ENCODE measurements around the gene DTNBP1.

DNA sequence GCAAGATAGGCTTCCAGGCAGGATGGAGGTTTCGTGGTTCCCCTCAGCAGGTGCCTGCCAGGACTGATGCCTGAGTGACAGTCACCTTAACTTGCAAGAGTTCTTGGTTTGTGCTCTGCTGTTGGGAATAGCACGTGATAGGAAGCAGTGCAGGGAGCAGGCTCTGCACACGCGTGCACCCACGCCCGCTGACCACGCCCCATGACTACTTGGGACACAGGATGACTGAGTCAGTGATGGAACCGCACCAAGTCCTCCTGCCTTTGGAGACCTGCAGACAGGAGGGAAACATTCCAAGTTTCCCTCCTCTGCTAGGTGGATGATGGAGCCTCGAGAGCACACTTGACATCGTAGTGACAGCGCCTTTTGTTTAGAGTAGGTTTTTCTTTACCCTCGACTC lies 164.2 kb downstream of the DTNBP1 start:
- TF ChIP-seq TCF7L2 (IDR thresholded peaks at IDR 0.05; ENCODE audit: borderline replicate concordance, low read depth, low read length), result no peak
- no peak for TF ChIP-seq SETDB1 (IDR thresholded peaks at IDR 0.05; ENCODE audit: insufficient read length, low read length)
- no peak for TF ChIP-seq SP2 (tag by site-specific recombination; IDR thresholded peaks at IDR 0.05)
- TF ChIP-seq CTCF (tag by site-specific recombination; IDR thresholded peaks at IDR 0.05), result no peak
- TF ChIP-seq ZSCAN5A (tag by site-specific recombination; IDR thresholded peaks at IDR 0.05), result no peak
- TF ChIP-seq MZF1 (tag by site-specific recombination; IDR thresholded peaks at IDR 0.05; ENCODE audit: borderline replicate concordance), result no peak
- no peak for TF ChIP-seq ZNF660 (tag by site-specific recombination; IDR thresholded peaks at IDR 0.05)
- TF ChIP-seq, protein P1, sequence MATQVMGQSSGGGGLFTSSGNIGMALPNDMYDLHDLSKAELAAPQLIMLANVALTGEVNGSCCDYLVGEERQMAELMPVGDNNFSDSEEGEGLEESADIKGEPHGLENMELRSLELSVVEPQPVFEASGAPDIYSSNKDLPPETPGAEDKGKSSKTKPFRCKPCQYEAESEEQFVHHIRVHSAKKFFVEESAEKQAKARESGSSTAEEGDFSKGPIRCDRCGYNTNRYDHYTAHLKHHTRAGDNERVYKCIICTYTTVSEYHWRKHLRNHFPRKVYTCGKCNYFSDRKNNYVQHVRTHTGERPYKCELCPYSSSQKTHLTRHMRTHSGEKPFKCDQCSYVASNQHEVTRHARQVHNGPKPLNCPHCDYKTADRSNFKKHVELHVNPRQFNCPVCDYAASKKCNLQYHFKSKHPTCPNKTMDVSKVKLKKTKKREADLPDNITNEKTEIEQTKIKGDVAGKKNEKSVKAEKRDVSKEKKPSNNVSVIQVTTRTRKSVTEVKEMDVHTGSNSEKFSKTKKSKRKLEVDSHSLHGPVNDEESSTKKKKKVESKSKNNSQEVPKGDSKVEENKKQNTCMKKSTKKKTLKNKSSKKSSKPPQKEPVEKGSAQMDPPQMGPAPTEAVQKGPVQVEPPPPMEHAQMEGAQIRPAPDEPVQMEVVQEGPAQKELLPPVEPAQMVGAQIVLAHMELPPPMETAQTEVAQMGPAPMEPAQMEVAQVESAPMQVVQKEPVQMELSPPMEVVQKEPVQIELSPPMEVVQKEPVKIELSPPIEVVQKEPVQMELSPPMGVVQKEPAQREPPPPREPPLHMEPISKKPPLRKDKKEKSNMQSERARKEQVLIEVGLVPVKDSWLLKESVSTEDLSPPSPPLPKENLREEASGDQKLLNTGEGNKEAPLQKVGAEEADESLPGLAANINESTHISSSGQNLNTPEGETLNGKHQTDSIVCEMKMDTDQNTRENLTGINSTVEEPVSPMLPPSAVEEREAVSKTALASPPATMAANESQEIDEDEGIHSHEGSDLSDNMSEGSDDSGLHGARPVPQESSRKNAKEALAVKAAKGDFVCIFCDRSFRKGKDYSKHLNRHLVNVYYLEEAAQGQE (tag by site-specific recombination; IDR thresholded peaks at IDR 0.05), result no peak
- no peak for TF ChIP-seq GLIS1 (tag by site-specific recombination; IDR thresholded peaks at IDR 0.05)
- TF ChIP-seq ZNF274 (IDR thresholded peaks at IDR 0.05; ENCODE audit: low read length), result no peak
- TF ChIP-seq ZNF274 (tag by site-specific recombination; IDR thresholded peaks at IDR 0.05; ENCODE audit: borderline replicate concordance), result no peak
- no peak for TF ChIP-seq FEZF1 (tag by site-specific recombination; IDR thresholded peaks at IDR 0.05)

Data from HEK293 (cell line).